Astrocyte of the spinal cord (primary cell): Measurements from ENCODE around the gene GALNTL6.

Experiments
- DNase-seq: peaks from one replicate; pipeline ENCODE4 v3.0.0; 2011; ENCODE audit warnings: low read depth, low spot score
- H3K4me3 ChIP-seq: 2 replicates; pipeline ENCODE4 v1.5.1; 2011; ENCODE audit warnings: low read depth, mild to moderate bottlenecking, low read length, moderate library complexity
- CTCF ChIP-seq: IDR thresholded peaks from 2 replicates; pipeline ENCODE4 v1.5.1; 2012; ENCODE audit warnings: low read depth, mild to moderate bottlenecking, low read length, inconsistent platforms
- in situ Hi-C: cut with HindIII; loops from 2 replicates; pipeline ENCODE4 v1.10.0; 2017; ENCODE audit warnings: low sequenced_read_pairs

The GALNTL6 gene

GRCh38 chr4:172543249-172543648 lies 730.0 kb downstream of the GALNTL6 start:
- no peak for TF ChIP-seq CTCF
- in situ Hi-C loops = no loop called here
- H3K4me3 ChIP-seq = no peak overlapping the region
- DNase-seq = no peak

GRCh38 chr4:172546782-172547181 lies 733.6 kb downstream of the GALNTL6 start:
- H3K4me3 ChIP-seq = no peak overlapping the region
- TF ChIP-seq CTCF = no peak
- no peak for DNase-seq
- in situ Hi-C loops = no loop called here

GRCh38 chr4:172547724-172548123 lies 734.5 kb downstream of the GALNTL6 start:
- in situ Hi-C loops = no loop called here
- no peak overlapping the region for H3K4me3 ChIP-seq
- no peak for TF ChIP-seq CTCF
- no peak for DNase-seq

GRCh38 chr4:172553216-172553615 lies 740.0 kb downstream of the GALNTL6 start:
- TF ChIP-seq CTCF = no peak
- no peak overlapping the region for H3K4me3 ChIP-seq
- DNase-seq = no peak
- in situ Hi-C loops = no loop called here

- in situ Hi-C loops = no loop called here
- no peak overlapping the region for H3K4me3 ChIP-seq
- TF ChIP-seq CTCF = no peak
- DNase-seq = no peak
Observed at GRCh38 chr4:172554588-172554987, 741.4 kb downstream of the GALNTL6 start.

GRCh38 chr4:172555725-172556124 lies 742.5 kb downstream of the GALNTL6 start:
- no peak for DNase-seq
- TF ChIP-seq CTCF = no peak
- H3K4me3 ChIP-seq = no peak overlapping the region
- in situ Hi-C loops = no loop called here

GRCh38 chr4:172573899-172574298 lies 760.7 kb downstream of the GALNTL6 start:
- TF ChIP-seq CTCF = no peak
- DNase-seq = no peak
- no peak overlapping the region for H3K4me3 ChIP-seq
- in situ Hi-C loops = no loop called here
